Epithelial cell of proximal tubule (primary cell): ENCODE data around the gene ESYT2. TPM values are rescaled to one million over a fixed set of nuclear protein-coding genes. Genes with fewer than 3 reads are reported as not detected.
A peak's percentile ranks its signal among the peaks of the same experiment; 100 is the strongest.
"Not testable (repeated sequence)": the region's sequence is repeated elsewhere in the genome, so short reads cannot be mapped to it uniquely, and the experiment has no call there.

ENCODE experiments used
- DNase-seq: peaks from one replicate; pipeline ENCODE4 v3.0.0-alpha.2; 2011; ENCODE audit warnings: low read depth
- H3K4me3 ChIP-seq: 2 replicates; pipeline ENCODE4 v1.5.1; 2011; ENCODE audit warnings: low read depth, mild to moderate bottlenecking, low read length
- CTCF ChIP-seq: conservative IDR thresholded peaks from 2 replicates; pipeline ENCODE4 v1.5.1; 2012; ENCODE audit warnings: low read depth, mild to moderate bottlenecking, low read length
- total RNA-seq: library from RNA; depleted of rRNA; stranded (reverse); fragments of >200 nt; gene quantifications from 2 replicates; pipeline ENCODE4 v1.2.3, GENCODE V29; 2015

Gene ESYT2
- total RNA-seq, 1 donor from 2014 or later = 43.4 TPM

- TF ChIP-seq CTCF = no peak
- no peak overlapping the region for H3K4me3 ChIP-seq
- DNase-seq = no peak
These were observed 20.6 kb upstream of the ESYT2 start for GRCh38 chr7:158849768-158850544.

- TF ChIP-seq CTCF = no peak
- no peak overlapping the region for H3K4me3 ChIP-seq
- DNase-seq = no peak
These were observed 20.1 kb upstream of the ESYT2 start for GRCh38 chr7:158849442-158849767.

- TF ChIP-seq CTCF = no peak
These were observed 18.1 kb upstream of the ESYT2 start for GRCh38 chr7:158847451-158847866.

GRCh38 chr7:158846304-158846703 lies 17.0 kb upstream of the ESYT2 start:
- no peak for TF ChIP-seq CTCF
- H3K4me3 ChIP-seq = no peak overlapping the region
- DNase-seq = no peak

More at GRCh38 chr7:158847451-158847866, 18.1 kb upstream of the ESYT2 start:
- no peak for DNase-seq
- H3K4me3 ChIP-seq = peak overlapping the region; percentile 16

- TF ChIP-seq CTCF = no peak
- DNase-seq = no peak
- no peak overlapping the region for H3K4me3 ChIP-seq
These were observed 14.5 kb upstream of the ESYT2 start for GRCh38 chr7:158843771-158844170.

- no peak for TF ChIP-seq CTCF
- H3K4me3 ChIP-seq = no peak overlapping the region
- no peak for DNase-seq
These were observed 13.2 kb upstream of the ESYT2 start for GRCh38 chr7:158842486-158842885.

- TF ChIP-seq CTCF = no peak
- no peak overlapping the region for H3K4me3 ChIP-seq
These were observed 11.3 kb upstream of the ESYT2 start for GRCh38 chr7:158840604-158841003.

GRCh38 chr7:158839177-158839576 lies 9.9 kb upstream of the ESYT2 start:
- DNase-seq, H3K4me3 ChIP-seq: not testable (repeated sequence)

More at GRCh38 chr7:158840604-158841003, 11.3 kb upstream of the ESYT2 start:
- no peak for DNase-seq
